ENCODE measurements around the gene EFNA2. TPM values are rescaled to one million over a fixed set of nuclear protein-coding genes. Genes with fewer than 3 reads are reported as not detected.

Gene EFNA2
- polyA plus RNA-seq, 1 of the 3 experiments (the other 2 are of a cell fraction), result 1.1 TPM

DNA sequence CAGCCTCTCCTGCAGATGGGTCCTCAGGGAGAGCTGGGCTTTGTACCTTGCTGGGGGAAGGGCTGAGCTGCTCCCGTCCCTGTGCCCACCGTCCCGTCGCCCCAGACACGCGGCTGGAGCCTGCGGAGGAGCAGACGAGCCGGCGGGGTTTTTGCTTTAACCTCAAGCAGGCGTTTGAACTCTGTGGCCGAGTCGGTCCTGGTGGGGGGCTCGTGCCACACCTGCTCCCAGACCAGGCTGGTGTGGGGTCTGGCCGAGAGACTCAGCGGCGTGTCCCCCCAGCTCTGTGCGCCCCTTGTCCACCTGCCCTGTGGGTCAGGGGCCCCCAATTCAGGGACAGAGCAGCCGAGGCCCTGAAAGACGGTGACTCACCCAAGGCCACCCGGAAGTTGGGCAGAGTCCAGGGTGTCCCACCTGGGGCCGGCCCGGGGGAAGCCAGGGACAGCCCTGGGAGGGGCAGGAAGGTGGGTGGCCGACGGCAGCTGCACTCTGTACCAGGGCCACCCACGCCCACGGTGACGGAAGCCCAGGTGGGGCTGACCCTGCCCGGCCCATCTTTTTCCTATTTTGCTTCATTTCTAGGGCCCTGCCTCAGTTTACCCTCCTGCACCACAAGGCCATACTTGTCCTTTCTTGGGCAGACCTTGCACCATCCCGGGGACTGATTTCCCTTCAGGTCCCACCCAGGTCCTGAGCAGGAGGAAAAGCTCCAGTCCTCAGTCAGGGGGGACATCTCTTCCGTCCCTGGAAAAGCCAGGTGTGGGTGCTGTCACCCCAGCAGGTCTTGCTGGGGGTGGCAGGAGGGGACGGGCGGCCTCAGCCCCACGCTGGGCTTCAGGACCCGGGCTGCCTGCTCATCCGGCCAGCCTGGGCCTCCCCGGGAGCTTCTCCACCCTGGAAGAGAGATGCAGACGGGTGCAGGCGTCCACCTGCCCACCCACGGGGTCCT is 5.3 kb downstream of the EFNA2 start:
- WGBS (ENCODE audit: low lambda C conversion rate), result 77% methylated on average over 5 of the region's 40 CpGs
- no peaks in the 10 kb centered on the region for H4K20me1 ChIP-seq (ENCODE audit: insufficient read depth)
- no peaks in the 10 kb centered on the region for H3K27me3 ChIP-seq (ENCODE audit: insufficient read depth)

More for the DNA sequence above, 5.3 kb downstream of the EFNA2 start:
- Histone ChIP-seq H3K27ac (ENCODE audit: low read depth in 2 of 2, low read length in 1 of 2) (no peak overlapping the region), H3K9me3 (no peaks in the 10 kb centered on the region), H3K36me3 (replicated peaks in 1 of 2; ENCODE audit: control insufficient read depth in 1 of 2, insufficient read depth in 2 of 2, low read length in 1 of 2) (no peaks in the 10 kb centered on the region), H3K79me2 (ENCODE audit: insufficient read depth) (no peaks in the 10 kb centered on the region), H3K4me2 (no peak overlapping the region), H2AFZ (ENCODE audit: low read depth) (no peak overlapping the region), H3K4me3 (ENCODE audit: low read depth in 2 of 2, low read length in 1 of 2) (no peak overlapping the region), H3K4me1 (ENCODE audit: control insufficient read depth in 1 of 2, insufficient read depth in 2 of 2, low read depth in 1 of 2, low read length in 1 of 2) (peaks cover 0 to 8% of the 10 kb centered on the region in 2 experiments; a peak in 1 of 4 replicates), H3F3A (replicated peaks; ENCODE audit: insufficient read depth) (no peaks in the 10 kb centered on the region), H3K9ac (no peak overlapping the region), H3K9me2 (no peaks in the 10 kb centered on the region)
- CTCF ChIA-PET, result interaction anchor here (0.6 to 1.4 kb wide), 6 partner anchors 22 to 70 kb away, joined by 3 to 5 read pairs (median 3); no protein-coding TSS in a partner anchor
- no peak for DNase-seq
- POLR2A ChIA-PET, result interaction anchor here (0.6 kb wide), 1 partner anchor 118 kb away, joined by 3 read pairs; no protein-coding TSS in a partner anchor
- TF ChIP-seq MXI1 (IDR thresholded peaks at IDR 0.05; ENCODE audit: low read depth, low read length), result no peak
- no peak for TF ChIP-seq FOXM1 (IDR thresholded peaks at IDR 0.05; ENCODE audit: low read depth)
- TF ChIP-seq, protein P1, sequence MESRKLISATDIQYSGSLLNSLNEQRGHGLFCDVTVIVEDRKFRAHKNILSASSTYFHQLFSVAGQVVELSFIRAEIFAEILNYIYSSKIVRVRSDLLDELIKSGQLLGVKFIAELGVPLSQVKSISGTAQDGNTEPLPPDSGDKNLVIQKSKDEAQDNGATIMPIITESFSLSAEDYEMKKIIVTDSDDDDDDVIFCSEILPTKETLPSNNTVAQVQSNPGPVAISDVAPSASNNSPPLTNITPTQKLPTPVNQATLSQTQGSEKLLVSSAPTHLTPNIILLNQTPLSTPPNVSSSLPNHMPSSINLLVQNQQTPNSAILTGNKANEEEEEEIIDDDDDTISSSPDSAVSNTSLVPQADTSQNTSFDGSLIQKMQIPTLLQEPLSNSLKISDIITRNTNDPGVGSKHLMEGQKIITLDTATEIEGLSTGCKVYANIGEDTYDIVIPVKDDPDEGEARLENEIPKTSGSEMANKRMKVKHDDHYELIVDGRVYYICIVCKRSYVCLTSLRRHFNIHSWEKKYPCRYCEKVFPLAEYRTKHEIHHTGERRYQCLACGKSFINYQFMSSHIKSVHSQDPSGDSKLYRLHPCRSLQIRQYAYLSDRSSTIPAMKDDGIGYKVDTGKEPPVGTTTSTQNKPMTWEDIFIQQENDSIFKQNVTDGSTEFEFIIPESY (IDR thresholded peaks at IDR 0.05; ENCODE audit: borderline replicate concordance, low read depth), result no peak
- TF ChIP-seq, protein P2, sequence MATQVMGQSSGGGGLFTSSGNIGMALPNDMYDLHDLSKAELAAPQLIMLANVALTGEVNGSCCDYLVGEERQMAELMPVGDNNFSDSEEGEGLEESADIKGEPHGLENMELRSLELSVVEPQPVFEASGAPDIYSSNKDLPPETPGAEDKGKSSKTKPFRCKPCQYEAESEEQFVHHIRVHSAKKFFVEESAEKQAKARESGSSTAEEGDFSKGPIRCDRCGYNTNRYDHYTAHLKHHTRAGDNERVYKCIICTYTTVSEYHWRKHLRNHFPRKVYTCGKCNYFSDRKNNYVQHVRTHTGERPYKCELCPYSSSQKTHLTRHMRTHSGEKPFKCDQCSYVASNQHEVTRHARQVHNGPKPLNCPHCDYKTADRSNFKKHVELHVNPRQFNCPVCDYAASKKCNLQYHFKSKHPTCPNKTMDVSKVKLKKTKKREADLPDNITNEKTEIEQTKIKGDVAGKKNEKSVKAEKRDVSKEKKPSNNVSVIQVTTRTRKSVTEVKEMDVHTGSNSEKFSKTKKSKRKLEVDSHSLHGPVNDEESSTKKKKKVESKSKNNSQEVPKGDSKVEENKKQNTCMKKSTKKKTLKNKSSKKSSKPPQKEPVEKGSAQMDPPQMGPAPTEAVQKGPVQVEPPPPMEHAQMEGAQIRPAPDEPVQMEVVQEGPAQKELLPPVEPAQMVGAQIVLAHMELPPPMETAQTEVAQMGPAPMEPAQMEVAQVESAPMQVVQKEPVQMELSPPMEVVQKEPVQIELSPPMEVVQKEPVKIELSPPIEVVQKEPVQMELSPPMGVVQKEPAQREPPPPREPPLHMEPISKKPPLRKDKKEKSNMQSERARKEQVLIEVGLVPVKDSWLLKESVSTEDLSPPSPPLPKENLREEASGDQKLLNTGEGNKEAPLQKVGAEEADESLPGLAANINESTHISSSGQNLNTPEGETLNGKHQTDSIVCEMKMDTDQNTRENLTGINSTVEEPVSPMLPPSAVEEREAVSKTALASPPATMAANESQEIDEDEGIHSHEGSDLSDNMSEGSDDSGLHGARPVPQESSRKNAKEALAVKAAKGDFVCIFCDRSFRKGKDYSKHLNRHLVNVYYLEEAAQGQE (IDR thresholded peaks at IDR 0.05; ENCODE audit: low read depth, low read length), result no peak
- TF ChIP-seq GABPA (IDR thresholded peaks at IDR 0.05; ENCODE audit: low read depth), result no peak
- no peak for TF ChIP-seq FOXJ3 (CRISPR knock-in tag; IDR thresholded peaks at IDR 0.05)
- no peak for TF ChIP-seq EP300 (IDR thresholded peaks at IDR 0.05; ENCODE audit: borderline replicate concordance in 1 of 2, low read depth in 1 of 2, low read length in 1 of 2)
- TF ChIP-seq, protein P3, sequence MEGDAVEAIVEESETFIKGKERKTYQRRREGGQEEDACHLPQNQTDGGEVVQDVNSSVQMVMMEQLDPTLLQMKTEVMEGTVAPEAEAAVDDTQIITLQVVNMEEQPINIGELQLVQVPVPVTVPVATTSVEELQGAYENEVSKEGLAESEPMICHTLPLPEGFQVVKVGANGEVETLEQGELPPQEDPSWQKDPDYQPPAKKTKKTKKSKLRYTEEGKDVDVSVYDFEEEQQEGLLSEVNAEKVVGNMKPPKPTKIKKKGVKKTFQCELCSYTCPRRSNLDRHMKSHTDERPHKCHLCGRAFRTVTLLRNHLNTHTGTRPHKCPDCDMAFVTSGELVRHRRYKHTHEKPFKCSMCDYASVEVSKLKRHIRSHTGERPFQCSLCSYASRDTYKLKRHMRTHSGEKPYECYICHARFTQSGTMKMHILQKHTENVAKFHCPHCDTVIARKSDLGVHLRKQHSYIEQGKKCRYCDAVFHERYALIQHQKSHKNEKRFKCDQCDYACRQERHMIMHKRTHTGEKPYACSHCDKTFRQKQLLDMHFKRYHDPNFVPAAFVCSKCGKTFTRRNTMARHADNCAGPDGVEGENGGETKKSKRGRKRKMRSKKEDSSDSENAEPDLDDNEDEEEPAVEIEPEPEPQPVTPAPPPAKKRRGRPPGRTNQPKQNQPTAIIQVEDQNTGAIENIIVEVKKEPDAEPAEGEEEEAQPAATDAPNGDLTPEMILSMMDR (IDR thresholded peaks at IDR 0.05), result no peak
- TF ChIP-seq, protein P4, sequence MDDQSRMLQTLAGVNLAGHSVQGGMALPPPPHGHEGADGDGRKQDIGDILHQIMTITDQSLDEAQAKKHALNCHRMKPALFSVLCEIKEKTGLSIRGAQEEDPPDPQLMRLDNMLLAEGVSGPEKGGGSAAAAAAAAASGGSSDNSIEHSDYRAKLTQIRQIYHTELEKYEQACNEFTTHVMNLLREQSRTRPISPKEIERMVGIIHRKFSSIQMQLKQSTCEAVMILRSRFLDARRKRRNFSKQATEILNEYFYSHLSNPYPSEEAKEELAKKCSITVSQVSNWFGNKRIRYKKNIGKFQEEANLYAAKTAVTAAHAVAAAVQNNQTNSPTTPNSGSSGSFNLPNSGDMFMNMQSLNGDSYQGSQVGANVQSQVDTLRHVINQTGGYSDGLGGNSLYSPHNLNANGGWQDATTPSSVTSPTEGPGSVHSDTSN (IDR thresholded peaks at IDR 0.05), result no peak
- TF ChIP-seq JUND (IDR thresholded peaks at IDR 0.05), result no peak
- TF ChIP-seq, protein P5, sequence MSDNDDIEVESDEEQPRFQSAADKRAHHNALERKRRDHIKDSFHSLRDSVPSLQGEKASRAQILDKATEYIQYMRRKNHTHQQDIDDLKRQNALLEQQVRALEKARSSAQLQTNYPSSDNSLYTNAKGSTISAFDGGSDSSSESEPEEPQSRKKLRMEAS (IDR thresholded peaks at IDR 0.05; ENCODE audit: low read depth), result no peak
- no peak for TF ChIP-seq SMC3 (IDR thresholded peaks at IDR 0.05; ENCODE audit: low read depth, low read length)

Measured in SK-N-SH (cell line).